ENCODE measurements around the gene NR2C2AP. TPM values are rescaled to one million over a fixed set of nuclear protein-coding genes. Genes with fewer than 3 reads are reported as not detected.

The NR2C2AP gene
- total RNA-seq, 1 donor from 2014 or later = 9.4 TPM

- Mint-ChIP-seq H3K27ac (no peak overlapping the region), H3K27me3 (ENCODE audit: low read depth) (peaks cover 27% of the 10 kb centered on the region), H3K36me3 (no peaks in the 10 kb centered on the region), H3K9me3 (peaks cover 13% of the 10 kb centered on the region), H3K4me3 (no peak overlapping the region), H3K4me1 (no peaks in the 10 kb centered on the region)
- no peak for DNase-seq (ENCODE audit: low spot score in 2 of 2, unreplicated experiment in 2 of 2)
- no peak for TF ChIP-seq CTCF (IDR thresholded peaks at IDR 0.05; ENCODE audit: unreplicated experiment)
Measured at GRCh38 chr19:19236173-19236572, 33.0 kb upstream of the NR2C2AP start.

- no peak for TF ChIP-seq CTCF (IDR thresholded peaks at IDR 0.05; ENCODE audit: unreplicated experiment)
Measured at GRCh38 chr19:19234220-19234816, 31.1 kb upstream of the NR2C2AP start.

GRCh38 chr19:19232261-19232721 lies 29.1 kb upstream of the NR2C2AP start:
- Mint-ChIP-seq H3K27me3 (ENCODE audit: low read depth) (peaks cover 31% of the 10 kb centered on the region), H3K4me1 (no peaks in the 10 kb centered on the region), H3K27ac (no peak overlapping the region), H3K36me3 (no peaks in the 10 kb centered on the region), H3K9me3 (peaks cover 13% of the 10 kb centered on the region), H3K4me3 (no peak overlapping the region)
- no peak for DNase-seq (ENCODE audit: low spot score in 2 of 2, unreplicated experiment in 2 of 2)
- TF ChIP-seq CTCF (IDR thresholded peaks at IDR 0.05; ENCODE audit: unreplicated experiment) = no peak

More at GRCh38 chr19:19234220-19234816, 31.1 kb upstream of the NR2C2AP start:
- Mint-ChIP-seq H3K4me3 (no peak overlapping the region), H3K27ac (no peak overlapping the region), H3K36me3 (no peaks in the 10 kb centered on the region), H3K9me3 (peaks cover 13% of the 10 kb centered on the region), H3K4me1 (no peaks in the 10 kb centered on the region), H3K27me3 (ENCODE audit: low read depth) (peaks cover 20% of the 10 kb centered on the region)
- DNase-seq (ENCODE audit: low spot score in 2 of 2, unreplicated experiment in 2 of 2) = no peak

GRCh38 chr19:19230999-19231398 lies 27.8 kb upstream of the NR2C2AP start:
- Mint-ChIP-seq H3K27ac (no peak overlapping the region), H3K36me3 (no peaks in the 10 kb centered on the region), H3K4me1 (no peaks in the 10 kb centered on the region), H3K4me3 (no peak overlapping the region), H3K9me3 (peaks cover 9% of the 10 kb centered on the region), H3K27me3 (ENCODE audit: low read depth) (peaks cover 43% of the 10 kb centered on the region)
- no peak for DNase-seq (ENCODE audit: low spot score in 2 of 2, unreplicated experiment in 2 of 2)
- TF ChIP-seq CTCF (IDR thresholded peaks at IDR 0.05; ENCODE audit: unreplicated experiment) = no peak

GRCh38 chr19:19229701-19230100 lies 26.5 kb upstream of the NR2C2AP start:
- DNase-seq (ENCODE audit: low spot score in 2 of 2, unreplicated experiment in 2 of 2) = no peak
- Mint-ChIP-seq H3K4me3 (no peak overlapping the region), H3K27me3 (ENCODE audit: low read depth) (peaks cover 54% of the 10 kb centered on the region), H3K4me1 (no peaks in the 10 kb centered on the region), H3K36me3 (no peaks in the 10 kb centered on the region), H3K9me3 (peaks cover 6% of the 10 kb centered on the region), H3K27ac (no peak overlapping the region)
- no peak for TF ChIP-seq CTCF (IDR thresholded peaks at IDR 0.05; ENCODE audit: unreplicated experiment)

All from mesothelial cell of epicardium (in vitro differentiated cells).